Measurements from ENCODE around the gene RSPO4.

DNA sequence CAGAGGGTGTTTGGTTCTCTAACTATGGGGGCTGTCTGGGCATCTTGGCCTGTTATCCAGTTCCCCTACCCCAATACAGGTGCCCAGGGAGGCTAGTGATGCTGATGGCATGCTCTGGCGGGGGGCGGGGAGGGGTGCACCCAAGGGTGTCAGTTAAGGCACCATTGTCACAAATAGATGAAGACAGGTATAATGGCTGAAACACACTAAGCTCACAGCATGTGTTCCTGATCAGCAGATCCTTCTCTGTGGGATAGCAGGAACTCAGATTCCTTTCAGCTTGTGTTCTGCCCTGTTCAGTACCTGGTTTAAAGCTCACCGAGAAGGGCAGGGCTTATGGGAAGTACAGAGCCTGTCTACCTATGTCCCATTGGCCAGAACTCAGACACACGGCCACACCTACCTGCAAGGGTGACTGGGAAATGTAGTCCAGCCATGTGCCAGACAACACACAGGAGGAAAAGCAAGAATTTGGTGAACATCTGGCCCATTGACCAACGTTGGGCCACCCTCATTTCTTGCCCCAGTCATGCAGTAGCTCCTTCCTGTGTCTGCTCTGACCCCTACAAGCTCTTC lies 3.4 kb upstream of the RSPO4 start:
- TF ChIP-seq, protein P1, sequence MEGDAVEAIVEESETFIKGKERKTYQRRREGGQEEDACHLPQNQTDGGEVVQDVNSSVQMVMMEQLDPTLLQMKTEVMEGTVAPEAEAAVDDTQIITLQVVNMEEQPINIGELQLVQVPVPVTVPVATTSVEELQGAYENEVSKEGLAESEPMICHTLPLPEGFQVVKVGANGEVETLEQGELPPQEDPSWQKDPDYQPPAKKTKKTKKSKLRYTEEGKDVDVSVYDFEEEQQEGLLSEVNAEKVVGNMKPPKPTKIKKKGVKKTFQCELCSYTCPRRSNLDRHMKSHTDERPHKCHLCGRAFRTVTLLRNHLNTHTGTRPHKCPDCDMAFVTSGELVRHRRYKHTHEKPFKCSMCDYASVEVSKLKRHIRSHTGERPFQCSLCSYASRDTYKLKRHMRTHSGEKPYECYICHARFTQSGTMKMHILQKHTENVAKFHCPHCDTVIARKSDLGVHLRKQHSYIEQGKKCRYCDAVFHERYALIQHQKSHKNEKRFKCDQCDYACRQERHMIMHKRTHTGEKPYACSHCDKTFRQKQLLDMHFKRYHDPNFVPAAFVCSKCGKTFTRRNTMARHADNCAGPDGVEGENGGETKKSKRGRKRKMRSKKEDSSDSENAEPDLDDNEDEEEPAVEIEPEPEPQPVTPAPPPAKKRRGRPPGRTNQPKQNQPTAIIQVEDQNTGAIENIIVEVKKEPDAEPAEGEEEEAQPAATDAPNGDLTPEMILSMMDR (IDR thresholded peaks at IDR 0.05): no peak
- TF ChIP-seq POLR2A (IDR thresholded peaks at IDR 0.05) (no peak), EP300 (IDR thresholded peaks at IDR 0.05) (no peak)
